Measurements from ENCODE around the gene CCR4.
"Not testable (repeated sequence)": the region's sequence is repeated elsewhere in the genome, so short reads cannot be mapped to it uniquely, and the experiment has no call there.

CCR4 gene

DNA sequence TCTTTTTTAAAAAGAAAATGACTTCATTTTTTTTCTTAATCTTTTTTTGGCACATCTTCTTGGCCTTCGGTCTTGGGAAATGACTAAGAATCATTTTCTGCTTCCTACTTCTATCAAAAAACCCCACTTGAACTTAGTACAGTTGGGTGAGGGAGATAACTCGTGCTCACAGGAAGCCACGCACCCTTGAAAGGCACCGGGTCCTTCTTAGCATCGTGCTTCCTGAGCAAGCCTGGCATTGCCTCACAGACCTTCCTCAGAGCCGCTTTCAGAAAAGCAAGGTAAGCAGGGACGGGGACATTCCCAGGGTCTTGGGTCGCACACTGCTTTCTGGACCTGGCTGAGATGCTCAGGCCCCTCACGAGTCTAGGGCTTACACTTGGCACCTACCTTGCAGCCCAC lies at the start of gene CCR4:
Gene CCR4 (plus strand): TSS at position 235 of the 402 bp plus-strand sequence. CDS start 1,779 bp downstream, outside the sequence.
- no peak for DNase-seq

DNA sequence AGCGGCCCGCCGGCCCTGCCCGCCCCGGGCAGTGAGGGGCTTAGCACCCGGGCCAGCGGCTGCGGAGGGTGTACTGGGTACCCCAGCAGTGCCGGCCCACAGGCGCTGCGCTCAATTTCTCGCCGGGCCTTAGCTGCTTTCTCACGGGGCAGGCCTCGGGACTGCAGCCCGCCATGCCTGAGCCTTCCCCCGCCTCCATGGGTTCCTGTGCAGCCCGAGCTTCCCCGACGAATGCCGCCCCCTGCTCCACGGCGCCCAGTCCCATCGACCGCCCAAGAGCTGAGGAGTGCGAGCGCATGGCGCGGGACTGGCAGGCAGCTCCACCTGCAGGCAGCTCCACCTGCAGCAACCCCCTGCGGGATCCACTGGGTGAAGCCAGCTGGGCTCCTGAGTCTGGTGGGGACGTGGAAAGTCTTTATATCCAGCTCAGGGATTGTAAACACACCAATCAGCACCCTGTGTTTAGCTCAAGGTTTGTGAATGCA lies 48.5 kb upstream of the CCR4 start:
- not testable (repeated sequence) for DNase-seq

DNA sequence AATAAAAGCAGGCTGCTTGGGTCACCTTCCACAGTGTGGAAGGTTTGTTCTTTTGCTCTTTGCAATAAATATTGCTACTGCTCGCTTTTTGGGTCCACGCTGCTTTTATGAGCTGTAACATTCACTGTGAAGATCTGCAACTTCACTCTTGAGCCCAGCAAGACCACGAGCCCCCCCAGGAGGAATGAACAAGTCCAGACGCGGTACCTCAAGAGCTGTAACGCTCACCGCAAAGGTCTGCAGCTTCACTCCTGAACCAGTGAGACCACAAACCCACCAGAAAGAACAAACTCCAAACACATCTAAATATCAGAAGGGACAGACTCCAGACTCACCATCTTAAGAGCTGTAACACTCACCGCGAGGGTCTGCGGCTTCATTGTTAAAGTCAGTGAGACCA lies 47.5 kb upstream of the CCR4 start:
- no peak for DNase-seq

DNA sequence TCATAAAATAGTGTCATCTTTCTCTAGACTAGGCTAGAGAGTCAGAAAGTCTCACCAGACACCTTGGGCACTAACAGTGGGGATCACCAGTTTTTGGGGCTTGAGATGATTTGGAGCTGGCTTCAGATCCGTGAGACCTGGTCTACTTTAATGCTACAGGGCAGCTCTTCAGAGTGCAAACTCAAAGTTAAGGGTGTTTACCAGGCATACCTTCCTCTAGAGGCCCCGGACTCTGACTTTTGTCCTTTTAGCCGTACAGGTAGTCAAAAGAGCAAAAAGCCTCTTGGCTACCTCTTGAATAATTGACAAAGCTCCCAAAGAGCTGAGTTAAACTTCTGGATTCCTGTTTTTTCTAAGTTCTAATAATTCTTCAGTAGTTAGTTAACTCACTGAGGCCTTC lies 41.4 kb upstream of the CCR4 start:
- DNase-seq = no peak

DNA sequence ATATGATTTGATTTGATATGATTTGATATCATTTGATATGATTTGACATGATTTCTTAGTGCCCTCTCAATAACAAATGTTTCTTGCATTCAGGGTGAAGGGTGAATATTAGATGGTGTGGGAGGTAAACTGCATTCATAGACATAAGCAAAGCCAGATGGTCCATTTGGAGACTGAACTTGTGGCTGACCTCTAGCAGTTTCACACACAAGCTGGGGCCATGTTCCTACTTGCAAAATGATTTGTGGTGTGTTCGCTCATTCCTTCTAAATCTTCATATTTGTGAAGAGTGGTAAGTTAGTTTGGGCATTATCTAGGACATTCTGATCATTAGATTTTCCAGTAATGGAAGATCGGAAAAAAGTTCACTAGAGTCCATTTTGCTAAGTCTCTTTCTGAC lies 40.5 kb upstream of the CCR4 start:
- no peak for DNase-seq

DNA sequence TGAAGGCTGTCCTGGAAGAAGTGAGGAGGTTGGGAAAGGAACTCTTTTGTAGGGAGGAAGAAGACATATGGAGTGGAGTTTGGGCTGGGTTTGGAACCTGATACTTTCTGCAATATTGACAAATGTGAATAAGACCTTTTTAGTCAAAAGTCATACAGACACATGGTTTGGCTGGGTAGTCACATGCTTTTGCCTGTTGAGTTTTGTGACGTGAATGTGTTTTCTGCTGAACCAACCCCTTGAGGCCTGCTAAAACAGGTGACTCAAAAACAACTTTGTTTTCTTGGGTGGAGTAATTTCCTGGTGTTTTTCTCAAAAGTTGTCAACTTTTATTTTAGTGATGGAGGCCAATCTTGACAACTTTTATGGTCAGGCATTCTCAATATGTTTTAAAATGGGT lies 39.4 kb upstream of the CCR4 start:
- no peak for DNase-seq

DNA sequence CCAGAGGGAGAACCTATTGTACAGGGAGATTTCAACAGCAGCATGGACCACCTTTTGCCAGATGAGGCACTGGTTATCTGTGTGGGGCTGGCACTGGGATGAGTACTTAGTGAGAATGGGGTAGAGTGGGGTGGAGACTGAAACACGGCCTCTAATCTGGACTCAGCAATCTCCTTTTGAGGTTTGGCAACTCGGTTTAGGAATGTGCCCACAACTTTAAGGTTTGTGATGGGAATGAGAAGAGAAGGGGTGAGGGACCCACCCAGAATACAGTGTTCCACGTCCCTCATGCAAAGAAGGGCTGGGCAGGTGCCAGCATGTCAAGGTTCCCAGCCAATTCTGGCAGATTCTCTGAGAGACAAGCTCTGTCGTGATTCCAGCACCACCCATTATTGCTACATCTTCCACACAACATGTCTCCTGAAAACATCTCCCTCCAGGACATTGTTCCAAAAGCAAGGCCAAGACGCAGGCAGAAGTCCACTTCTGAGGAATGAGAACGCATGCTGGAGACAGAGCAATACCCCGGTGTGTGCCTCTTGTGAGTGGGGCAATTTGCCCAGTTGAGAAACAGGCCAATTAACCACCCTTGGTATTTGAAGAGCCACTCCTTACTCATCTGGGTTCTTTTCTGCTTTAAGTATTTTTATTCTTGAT lies 37.5 kb upstream of the CCR4 start:
- DNase-seq = no peak

DNA sequence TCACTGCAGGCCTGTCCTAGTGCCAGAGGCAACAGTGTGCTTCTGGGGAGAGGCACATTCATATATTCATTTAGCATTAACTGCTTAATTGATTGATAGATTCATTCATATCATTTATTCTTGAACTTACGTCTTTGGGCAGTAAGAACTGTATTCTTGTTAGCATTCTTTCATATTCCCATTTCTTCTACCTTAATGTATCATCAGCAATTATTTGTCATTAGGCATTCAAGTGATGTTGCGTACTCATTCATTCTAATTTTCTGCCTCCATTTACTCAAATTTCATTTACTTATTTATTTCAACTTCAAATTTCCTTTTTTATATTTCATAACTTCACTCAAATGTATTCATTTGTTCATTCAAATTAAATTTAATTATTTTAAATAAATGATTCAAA lies 31.5 kb upstream of the CCR4 start:
- no peak for DNase-seq

DNA sequence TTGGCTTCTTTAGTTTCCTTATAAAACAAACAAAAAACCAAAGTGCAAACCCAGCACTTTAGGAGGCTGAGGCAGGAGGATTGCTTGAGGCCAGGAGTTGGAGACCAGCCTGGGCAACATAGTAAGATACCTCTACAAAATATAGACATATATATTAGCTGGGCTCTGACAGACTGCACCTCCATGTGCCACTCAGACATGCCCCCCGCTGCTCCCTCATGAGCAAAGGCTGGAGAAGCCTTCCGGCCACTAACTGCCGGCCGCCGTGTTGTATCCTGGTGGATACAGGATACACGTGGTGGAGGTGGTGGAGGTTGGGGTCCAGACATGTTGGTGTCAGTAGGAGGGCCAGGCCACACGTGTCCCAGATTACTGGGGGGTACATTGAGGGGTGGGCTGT lies 29.4 kb upstream of the CCR4 start:
- no peak for DNase-seq

DNA sequence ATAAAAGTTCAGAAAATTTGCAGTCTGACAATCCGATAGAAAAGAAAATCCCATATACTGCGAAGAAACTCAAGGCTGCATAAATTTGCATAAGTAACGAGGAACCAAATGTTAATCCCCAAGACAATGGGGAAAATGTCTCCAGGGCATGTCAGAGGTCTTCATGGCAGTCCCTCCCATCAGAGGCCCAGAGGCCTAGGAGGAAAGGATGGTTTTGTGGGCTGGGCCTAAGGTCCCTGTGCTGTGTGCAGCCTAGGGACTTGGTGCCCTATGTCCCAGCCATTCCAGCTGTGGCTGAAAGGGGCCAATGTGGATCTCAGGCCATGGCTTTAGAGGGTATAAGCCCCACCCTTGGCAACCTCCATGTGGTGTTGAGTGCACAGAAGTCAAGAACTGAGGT lies 21.3 kb upstream of the CCR4 start:
- no peak for DNase-seq

DNA sequence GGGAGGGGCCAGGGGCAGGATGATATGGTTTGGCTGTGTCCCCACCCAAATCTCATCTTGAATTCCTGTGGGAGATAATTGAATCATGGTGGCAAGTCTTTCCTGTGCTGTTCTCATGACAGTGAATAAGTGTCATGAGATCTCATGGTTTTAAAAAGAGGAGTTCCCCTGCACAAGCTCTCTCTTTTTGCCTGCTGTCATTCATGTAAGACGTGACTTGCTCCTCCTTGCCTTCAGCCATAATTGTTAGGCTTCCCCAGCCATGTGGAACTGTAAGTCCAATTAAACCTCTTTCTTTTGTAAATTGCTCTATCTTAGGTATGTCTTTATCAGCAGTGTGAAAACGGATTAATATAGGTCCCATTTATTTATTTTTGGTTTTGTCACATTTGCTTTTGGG lies 20.2 kb upstream of the CCR4 start:
- not testable (repeated sequence) for DNase-seq

DNA sequence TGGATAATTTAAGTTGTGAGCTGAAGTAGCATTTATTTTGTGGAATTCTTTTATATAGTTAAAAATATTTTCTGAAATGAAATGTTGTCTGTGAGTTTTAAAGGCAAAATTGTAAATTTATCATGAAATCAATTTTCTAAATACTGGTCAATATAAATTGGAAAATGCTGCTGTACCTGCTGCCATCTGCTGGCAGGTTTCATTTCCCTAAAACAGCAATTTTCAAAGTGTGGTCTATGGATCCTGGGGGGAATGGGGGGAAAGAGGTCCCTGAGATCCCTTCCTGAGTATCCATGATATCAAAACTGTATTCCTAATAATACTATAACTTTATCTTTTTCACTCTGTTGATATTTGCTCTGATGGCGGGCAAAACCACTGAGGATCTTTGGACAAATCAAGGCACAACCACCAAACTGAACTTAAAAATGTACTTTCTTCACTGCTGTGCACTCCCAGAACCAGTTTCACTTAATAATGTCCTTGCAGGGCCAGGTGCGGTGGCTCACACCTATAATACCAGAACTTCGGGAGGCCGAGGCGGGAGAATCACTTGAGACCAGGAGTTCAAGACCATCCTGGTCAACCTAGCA lies 17.2 kb upstream of the CCR4 start:
- no peak for DNase-seq

DNA sequence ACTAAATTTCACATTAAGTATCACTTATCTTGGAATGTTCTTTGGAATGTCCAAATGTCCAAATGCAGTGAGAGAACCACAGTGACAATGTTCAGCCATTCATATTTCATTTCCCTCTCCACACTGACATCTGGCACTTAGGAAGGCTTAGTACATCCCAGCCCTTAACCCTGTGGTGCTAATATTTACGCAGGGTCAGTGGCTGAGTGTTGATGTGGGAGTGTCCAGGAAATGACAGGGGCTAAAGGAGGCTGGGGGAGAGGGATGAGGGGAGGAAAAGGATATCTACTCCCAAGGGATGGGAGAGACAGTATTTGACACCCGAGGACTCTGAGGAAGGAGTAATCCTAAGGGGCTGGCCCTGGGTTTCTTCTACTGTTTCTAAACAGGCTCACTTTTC lies 14.1 kb upstream of the CCR4 start:
- DNase-seq = no peak

DNA sequence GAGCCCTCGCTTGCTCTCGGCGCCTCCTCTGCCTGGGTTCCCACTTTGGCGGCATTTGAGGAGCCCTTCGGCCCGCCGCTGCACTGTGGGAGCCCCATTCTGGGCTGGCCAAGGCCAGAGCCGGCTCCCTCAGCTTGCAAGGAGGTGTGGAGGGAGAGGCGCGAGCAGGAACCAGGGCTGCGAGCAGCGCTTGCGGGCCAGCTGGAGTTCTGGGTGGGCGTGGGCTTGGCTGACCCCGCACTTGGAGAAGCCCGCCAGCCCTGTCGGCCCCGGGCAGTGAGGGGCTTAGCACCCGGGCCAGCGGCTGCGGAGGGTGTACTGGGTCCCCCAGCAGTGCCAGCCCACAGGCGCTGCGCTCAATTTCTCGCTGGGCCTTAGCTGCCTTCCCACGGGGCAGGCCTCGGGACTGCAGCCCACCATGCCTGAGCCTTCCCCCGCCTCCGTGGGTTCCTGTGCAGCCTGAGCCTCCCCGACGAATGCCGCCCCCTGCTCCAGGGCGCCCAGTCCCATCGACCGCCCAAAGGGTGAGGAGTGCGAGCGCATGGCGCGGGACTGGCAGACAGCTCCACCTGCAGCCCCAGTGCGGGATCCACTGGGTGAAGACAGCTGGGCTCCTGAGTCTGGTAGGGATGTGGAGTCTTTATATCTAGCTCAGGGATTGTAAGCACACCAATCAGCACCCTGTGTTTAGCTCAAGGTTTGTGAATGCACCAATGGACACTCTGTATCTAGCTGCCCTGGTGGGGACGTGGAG lies 11.7 kb upstream of the CCR4 start:
- not testable (repeated sequence) for DNase-seq

DNA sequence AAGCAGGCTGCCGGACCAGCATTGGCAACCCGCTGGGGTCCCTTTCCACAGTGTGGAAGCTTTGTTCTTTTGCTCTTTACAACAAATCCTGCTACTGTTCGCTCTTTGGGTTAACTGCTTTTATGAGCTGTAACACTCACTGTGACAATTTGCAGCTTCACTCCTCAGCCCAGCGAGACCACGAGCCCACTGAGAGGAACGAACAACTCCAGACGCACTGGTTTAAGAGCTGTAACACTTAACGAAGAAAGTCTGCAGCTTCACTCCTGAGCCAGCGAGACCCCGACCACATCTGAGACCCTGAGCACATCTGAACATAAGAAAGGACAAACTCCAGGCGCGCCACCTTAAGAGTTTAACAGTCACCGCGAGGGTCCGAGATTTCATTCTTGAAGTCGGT lies 10.7 kb upstream of the CCR4 start:
- DNase-seq = no peak

DNA sequence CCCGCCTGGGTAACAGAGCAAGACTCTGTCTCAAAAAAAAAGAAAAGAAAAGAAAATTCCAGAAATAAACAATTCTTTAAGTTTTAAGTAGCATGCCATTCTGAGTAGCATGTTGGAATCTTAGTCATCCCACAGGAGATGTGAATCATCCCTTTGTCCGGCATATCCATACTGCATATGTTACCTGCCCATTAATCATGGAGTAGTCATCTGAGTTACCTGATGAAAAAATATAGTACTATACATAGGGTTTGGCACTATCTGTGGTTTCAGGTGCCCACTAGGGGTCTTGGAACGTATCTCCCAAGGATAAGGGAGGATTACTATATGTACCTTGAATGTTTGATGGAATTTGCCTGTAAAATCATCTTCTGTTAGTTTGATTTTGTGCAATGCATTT lies 6.3 kb upstream of the CCR4 start:
- DNase-seq = no peak

DNA sequence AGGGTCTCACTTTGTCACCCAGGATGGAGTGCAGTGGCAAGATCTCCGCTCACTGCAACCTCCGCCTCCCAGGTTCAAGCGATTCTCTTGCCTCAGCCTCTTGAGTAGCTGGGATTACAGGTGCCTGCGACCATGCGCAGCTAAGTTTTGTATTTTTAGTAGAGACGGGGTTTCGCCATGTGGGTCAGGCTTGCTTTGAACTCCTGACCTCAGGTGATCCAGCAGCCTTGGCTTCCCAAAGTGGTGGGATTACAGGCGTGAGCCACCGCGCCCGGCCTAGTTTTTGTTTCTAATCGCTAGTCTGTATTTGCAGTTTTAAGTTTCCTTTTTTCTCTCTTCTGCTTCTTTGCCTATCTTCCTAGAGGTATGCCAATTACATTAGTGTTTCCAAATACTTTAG lies 5.8 kb upstream of the CCR4 start:
- not testable (repeated sequence) for DNase-seq

DNA sequence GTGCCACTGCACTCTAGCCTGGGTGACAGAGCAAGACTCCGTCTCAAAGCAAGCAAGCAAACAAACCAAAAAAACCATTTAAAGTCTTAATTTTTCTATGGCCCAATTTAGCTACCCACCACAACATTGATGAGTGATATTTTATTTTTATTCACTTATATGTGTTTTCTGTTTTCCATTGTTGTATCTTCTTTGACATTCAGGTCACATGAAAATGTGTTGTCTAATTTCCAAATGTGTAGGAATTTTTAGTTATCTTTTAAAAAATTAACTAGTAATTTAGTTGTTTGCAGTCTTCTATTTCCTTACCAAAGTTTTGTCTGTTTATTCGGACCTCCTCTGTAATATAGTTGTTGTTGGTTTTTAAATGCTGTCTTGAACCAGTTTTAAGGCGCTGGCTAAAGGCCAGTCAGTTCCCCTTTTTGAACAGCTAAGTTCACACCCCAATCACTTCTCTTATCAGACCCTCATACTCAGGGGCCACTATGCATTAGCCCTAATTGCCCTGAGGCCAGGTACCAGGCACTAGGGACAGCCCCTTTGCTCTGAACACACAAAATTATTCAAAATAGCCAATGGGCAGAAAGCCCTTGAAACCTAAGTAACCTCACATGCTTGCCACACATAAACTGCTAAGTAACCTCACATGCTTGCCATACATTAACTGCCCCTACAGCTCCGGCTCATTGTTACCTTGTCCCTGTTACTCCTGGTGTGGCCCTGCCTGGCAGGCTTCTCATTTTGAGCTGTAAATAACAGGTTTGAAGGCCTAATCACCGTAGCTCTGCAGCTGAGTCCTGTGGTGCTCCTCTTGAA lies 4.3 kb upstream of the CCR4 start:
- DNase-seq = no peak

DNA sequence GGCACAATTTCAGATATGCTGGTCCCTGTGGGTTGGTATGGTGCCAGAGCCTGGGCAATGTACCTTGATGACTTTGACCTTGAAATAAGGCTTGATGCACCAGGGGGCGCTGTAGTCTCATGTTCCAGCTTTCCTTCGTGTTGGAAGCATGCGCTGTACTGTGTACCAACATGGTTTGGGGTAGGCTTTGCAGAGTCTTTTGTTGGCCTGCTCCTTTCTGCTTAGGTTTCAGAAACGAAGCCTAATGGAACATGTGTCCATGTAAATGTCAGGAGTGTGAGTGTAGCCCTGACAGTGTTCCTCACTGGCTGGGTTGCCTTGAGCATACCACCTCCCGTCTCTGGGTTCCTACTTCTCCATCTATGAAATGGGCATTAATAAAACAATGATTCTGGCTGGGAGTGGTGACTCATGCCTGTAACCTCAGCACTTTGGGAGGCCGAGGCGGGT lies 3.6 kb upstream of the CCR4 start:
- no peak for DNase-seq

DNA sequence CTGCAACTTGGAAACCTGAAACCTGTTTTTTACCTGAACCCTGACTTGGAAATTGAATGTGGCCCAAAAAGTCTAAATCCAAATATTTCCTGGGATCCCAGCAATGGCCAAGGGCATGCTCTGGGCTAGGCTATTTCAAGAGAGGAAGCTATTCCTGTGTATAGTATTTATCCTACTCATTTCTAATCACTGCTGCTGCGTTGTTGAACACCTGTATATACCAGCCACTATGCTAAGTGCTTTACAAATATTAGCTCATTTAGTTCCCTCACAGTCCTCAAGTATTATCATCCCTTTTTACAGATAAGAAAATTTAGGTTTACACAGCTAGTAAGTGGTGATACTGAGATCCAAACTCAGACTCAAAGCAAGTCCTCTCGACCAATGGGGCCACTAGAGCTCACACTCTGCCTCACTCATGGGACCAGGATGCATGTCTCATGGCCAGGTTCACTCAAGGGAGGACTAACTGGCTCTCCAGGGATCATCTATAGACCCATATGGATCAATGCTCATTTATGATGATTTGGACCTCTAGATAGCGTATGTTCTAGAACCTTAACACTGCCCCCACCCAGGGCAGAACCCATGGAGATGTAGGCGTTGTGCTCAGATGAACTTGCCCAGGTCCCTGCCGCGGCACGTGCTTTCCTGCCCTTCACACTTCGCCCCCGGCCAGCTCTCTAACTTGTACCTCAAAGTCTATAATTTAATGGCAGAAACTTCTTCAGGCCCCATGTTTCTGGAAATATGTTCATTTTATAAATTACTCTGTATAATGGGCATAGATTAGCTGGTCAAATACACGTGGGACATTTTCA lies 2.6 kb upstream of the CCR4 start:
- DNase-seq = no peak

DNA sequence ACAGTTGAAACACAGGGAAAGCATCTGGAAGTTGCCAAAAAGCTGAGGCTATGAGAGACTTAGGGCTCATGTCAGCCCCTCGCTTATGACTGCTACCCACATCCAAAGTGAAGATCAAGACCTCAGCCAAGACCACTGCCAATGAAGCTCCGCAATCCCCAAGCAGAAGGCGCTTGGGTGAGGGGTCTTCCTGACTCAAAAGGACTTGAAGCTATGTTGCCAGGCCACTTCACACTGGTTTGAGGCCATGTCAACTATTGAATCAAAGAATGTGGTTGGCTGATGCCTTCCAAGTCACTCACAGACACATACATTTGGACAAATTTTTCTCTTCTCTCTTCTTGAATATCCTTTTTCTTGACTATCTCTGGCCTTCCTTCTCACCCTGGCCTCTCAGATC lies 928 bp upstream of the CCR4 start:
- DNase-seq = no peak

DNA sequence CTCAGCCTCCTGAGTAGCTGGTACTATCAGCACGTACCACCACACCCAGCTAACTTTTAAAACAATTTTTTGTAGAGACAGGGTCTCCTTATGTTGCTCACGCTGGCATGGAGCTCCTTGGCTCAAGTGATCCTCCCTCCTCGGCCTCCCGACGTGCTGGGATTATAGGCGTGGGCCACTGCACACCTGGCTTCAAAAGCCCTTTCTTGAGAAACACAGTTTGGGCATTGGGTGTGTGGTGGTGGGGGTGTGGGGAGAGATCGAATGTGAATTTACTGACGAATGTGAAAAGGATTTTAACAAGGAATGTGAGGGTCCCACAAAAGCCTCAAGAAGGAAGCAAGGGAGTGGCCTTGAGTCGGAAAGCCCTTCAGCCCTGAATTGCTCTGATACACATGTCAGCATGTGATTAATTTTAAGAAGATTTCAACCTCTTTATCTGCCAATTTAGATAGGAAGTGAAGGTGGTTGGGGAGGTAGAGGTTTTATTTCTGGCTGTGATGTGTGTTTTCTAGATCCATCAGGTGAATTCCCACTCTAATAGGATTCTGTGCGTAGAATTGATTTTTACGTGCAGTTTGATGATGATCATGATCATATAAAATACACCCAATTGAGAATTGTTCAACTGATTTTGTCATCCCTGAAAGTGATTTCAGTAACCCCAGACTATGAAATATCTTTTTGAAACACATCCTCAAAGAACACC lies 1.1 kb downstream of the CCR4 start:
- DNase-seq = no peak
